LNCAP (cell line): ENCODE data around the gene GIPC1.

ENCODE experiments used
- CTCF ChIP-seq: fragments of 450-650 bp; IDR thresholded peaks from 2 replicates; pipeline ENCODE4 v1.5.1; 2017; ENCODE audit warnings: mild to moderate bottlenecking

Gene GIPC1

GRCh38 chr19:14536926-14537692 lies 41.2 kb upstream of the GIPC1 start:
- TF ChIP-seq CTCF = no peak

GRCh38 chr19:14533450-14533849 lies 37.5 kb upstream of the GIPC1 start:
- TF ChIP-seq CTCF = no peak

GRCh38 chr19:14530506-14530905 lies 34.6 kb upstream of the GIPC1 start:
- no peak for TF ChIP-seq CTCF

- TF ChIP-seq CTCF = no peak
Measured at GRCh38 chr19:14530005-14530348, 34.0 kb upstream of the GIPC1 start.

GRCh38 chr19:14529254-14530004 lies 33.5 kb upstream of the GIPC1 start, which contains the start of gene TECR:
TSS of gene TECR (plus strand) at chr19:14529594. CDS start at chr19:14529697, 103 bp downstream.
- TF ChIP-seq CTCF = no peak

GRCh38 chr19:14528419-14529253 lies 32.7 kb upstream of the GIPC1 start:
- TF ChIP-seq CTCF = no peak

GRCh38 chr19:14526423-14526822 lies 30.5 kb upstream of the GIPC1 start:
- no peak for TF ChIP-seq CTCF
